Right kidney (tissue), 1 donor: ENCODE measurements around the gene SEC16A.
A peak's percentile ranks its signal among the peaks of the same experiment; 100 is the strongest.

Experiments
- DNase-seq: peaks from one replicate; pipeline ENCODE4 v3.0.0-alpha.2; 2016

Gene SEC16A

GRCh38 chr9:136485049-136486045, 2.5 kb upstream of the SEC16A start:
- peak; percentile 68 for DNase-seq

GRCh38 chr9:136484153-136485048, 1.6 kb upstream of the SEC16A start:
- peak; percentile 59 for DNase-seq

- DNase-seq, result peak; percentile 100
Measured at GRCh38 chr9:136483589-136484152, 831 bp upstream of the SEC16A start.

- DNase-seq, result no peak
Measured at GRCh38 chr9:136482046-136482792, 621 bp downstream of the SEC16A start.

GRCh38 chr9:136481558-136481957, 1.3 kb downstream of the SEC16A start:
- DNase-seq, result no peak

GRCh38 chr9:136476369-136477150, 6.3 kb downstream of the SEC16A start:
- DNase-seq, result no peak

GRCh38 chr9:136474974-136475865, 7.6 kb downstream of the SEC16A start:
- DNase-seq, result no peak

- DNase-seq, result no peak
Measured at GRCh38 chr9:136474021-136474640, 8.7 kb downstream of the SEC16A start.

GRCh38 chr9:136473354-136473721, 9.5 kb downstream of the SEC16A start:
- DNase-seq, result no peak

- no peak for DNase-seq
Measured at GRCh38 chr9:136472640-136473353, 10.0 kb downstream of the SEC16A start.

- DNase-seq, result no peak
Measured at GRCh38 chr9:136471802-136472487, 10.9 kb downstream of the SEC16A start.

GRCh38 chr9:136470792-136471469, 11.9 kb downstream of the SEC16A start:
- no peak for DNase-seq

- no peak for DNase-seq
Measured at GRCh38 chr9:136470356-136470755, 12.5 kb downstream of the SEC16A start.

GRCh38 chr9:136467766-136468165, 15.1 kb downstream of the SEC16A start:
- no peak for DNase-seq

- DNase-seq, result no peak
Measured at GRCh38 chr9:136466155-136466541, 16.7 kb downstream of the SEC16A start.

GRCh38 chr9:136465500-136466154, 17.2 kb downstream of the SEC16A start:
- DNase-seq, result no peak

GRCh38 chr9:136464241-136464640, 18.6 kb downstream of the SEC16A start:
- no peak for DNase-seq
